ENCODE data around the gene CTBP1. TPM values are rescaled to one million over a fixed set of nuclear protein-coding genes. Genes with fewer than 3 reads are reported as not detected.

The CTBP1 gene
- total and polyA plus RNA-seq, 2 of the 8 experiments (the other 6 are each of a cell fraction or from before 2014, with no cell fraction given): 128 to 185 TPM

- no peak for TF ChIP-seq SP2 (IDR thresholded peaks at IDR 0.05; ENCODE audit: low read length)
- no peak for TF ChIP-seq CHD2 (IDR thresholded peaks at IDR 0.05; ENCODE audit: low read length)
- TF ChIP-seq KDM4A (IDR thresholded peaks at IDR 0.05; ENCODE audit: low read depth, low read length, severe bottlenecking): no peak
- no peak for TF ChIP-seq RXRA (IDR thresholded peaks at IDR 0.05; ENCODE audit: insufficient read depth, low read depth, low read length)
- TF ChIP-seq ASH2L (IDR thresholded peaks at IDR 0.05; ENCODE audit: low read length): no peak
Measured at GRCh38 chr4:1193206-1194009, 55.5 kb downstream of the CTBP1 start (continued).
